Transverse colon (tissue), 4 donors: ENCODE measurements around the gene CPN1. TPM values are rescaled to one million over a fixed set of nuclear protein-coding genes. Genes with fewer than 3 reads are reported as not detected.

Experiments used
- DNase-seq: peaks from one replicate; pipeline ENCODE4 v3.0.0-alpha.2; 2019
- H3K27ac ChIP-seq, 4 donors: fragments of 200-600 bp; sonication (generic); 2 replicates each; pipeline ENCODE4 v1.5.1; 2016 to 2018; ENCODE audit warnings: inconsistent platforms in 4 of 4
- H3K27me3 ChIP-seq: fragments of 200-600 bp; sonication (generic); 2 replicates; pipeline ENCODE4 v1.5.1; 2017; ENCODE audit warnings: inconsistent platforms
- H3K36me3 ChIP-seq, 4 donors: fragments of 200-600 bp; sonication (generic); 2 replicates each; pipeline ENCODE4 v1.5.1; 2017 to 2019; ENCODE audit warnings: inconsistent platforms in 4 of 4
- H3K4me1 ChIP-seq, 4 donors: fragments of 200-600 bp; sonication (generic); 2 replicates each; pipeline ENCODE4 v1.5.1; 2017 to 2020; ENCODE audit warnings: inconsistent platforms in 4 of 4
- H3K4me3 ChIP-seq, 4 donors: fragments of 200-600 bp; sonication (generic); 1 replicate in 1 of 4; 2 replicates in 3 of 4; pipeline versions ENCODE4 v1.5.1 to v1.6.1; 2017 to 2019; ENCODE audit warnings: inconsistent platforms in 4 of 4
- H3K9me3 ChIP-seq, 2 donors: fragments of 200-600 bp; sonication (generic); 2 replicates each; pipeline ENCODE4 v1.5.1; 2017 to 2019; ENCODE audit warnings: inconsistent platforms in 2 of 2
- EP300 ChIP-seq: sonication (generic); formaldehyde crosslinking; IDR thresholded peaks from one replicate; pipeline ENCODE4 v1.6.1; 2017; ENCODE audit warnings: antibody characterized with exemption, low read depth
- POLR2A ChIP-seq: fragments of 450-650 bp; IDR thresholded peaks from one replicate; pipeline ENCODE4 v1.6.1; 2016; ENCODE audit warnings: antibody characterized with exemption, mild to moderate bottlenecking, moderate library complexity
- POLR2AphosphoS5 ChIP-seq, 3 donors: sonication (generic); formaldehyde crosslinking; IDR thresholded peaks; one replicate each; pipeline ENCODE4 v1.6.1; 2016; ENCODE audit warnings: antibody characterized with exemption in 3 of 3
- WGBS, 2 donors: methylation state at CpG; one replicate each; pipeline ENCODE4 v1.1.5; 2018; ENCODE audit warnings: low coverage in 1 of 2; 5-methylcytosine and 5-hydroxymethylcytosine counted together
- in situ Hi-C, 4 donors: fragments of 200-750 bp; cut with MboI; loops; one replicate each; pipeline versions ENCODE4 v1.15.0 to v1.15.1; 2017; ENCODE audit warnings: low sequenced_read_pairs in 3 of 4, low pct_ligation_motif_present in 1 of 4, low pct_unique_long_range_greater_than_20kb in 1 of 4
- intact Hi-C: fragments of 100-400 bp; cut with DNase I; formaldehyde crosslinking; loops from one replicate; pipeline ENCODE4 v1.15.1; 2023; ENCODE audit warnings: low total_unique reads
- total RNA-seq, 4 donors: library from RNA; depleted of rRNA; stranded (reverse); fragments of >200 nt; gene quantifications; one replicate each; pipeline ENCODE4 v1.1.0, GENCODE V29; 2016
- TF ChIP-seq, protein P1 (sequence below), 5 experiments: fragments of 200-600 bp in 3 of 5; fragments of 450-650 bp in 2 of 5; sonication (generic) in 3 of 5; IDR thresholded peaks; 1 replicate in 2 of 5; 2 replicates in 3 of 5; pipeline ENCODE4 v1.5.1; 2016 to 2017; ENCODE audit warnings: antibody characterized with exemption in 5 of 5, inconsistent platforms in 3 of 5, mild to moderate bottlenecking in 2 of 5, moderate library complexity in 1 of 5

Gene CPN1
- total RNA-seq, 4 donors from 2014 or later, result not detected

DNA sequence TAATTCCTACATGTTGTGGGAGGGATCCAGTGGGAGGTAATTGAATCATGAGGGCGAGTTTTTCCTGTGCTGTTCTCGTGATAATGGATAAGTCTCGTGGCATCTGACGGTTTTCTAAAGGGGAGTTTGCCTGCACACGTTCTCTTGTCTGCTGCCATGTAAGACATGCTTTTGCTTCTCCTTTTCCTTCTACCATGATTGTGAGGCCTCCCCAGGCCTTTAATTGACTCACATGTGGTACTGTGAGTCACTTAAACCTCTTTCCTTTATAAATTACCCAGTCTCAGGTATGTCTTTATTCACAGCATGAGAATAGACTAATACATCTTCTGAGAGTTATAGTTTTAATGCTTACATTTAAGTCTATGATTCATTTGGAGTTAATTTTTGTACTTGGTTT is 22.6 kb upstream of the CPN1 start:
- in situ Hi-C loops (no loop called here), intact Hi-C loops (no loop called here)
- DNase-seq, result no peak
- Histone ChIP-seq H3K36me3 (no peaks in the 10 kb centered on the region), H3K4me1 (no peaks in the 10 kb centered on the region), H3K27ac (no peak overlapping the region), H3K27me3 (peaks cover 7% of the 10 kb centered on the region), H3K4me3 (no peak overlapping the region), H3K9me3 (no peaks in the 10 kb centered on the region)
- no peak for TF ChIP-seq POLR2A
- TF ChIP-seq, protein P1, sequence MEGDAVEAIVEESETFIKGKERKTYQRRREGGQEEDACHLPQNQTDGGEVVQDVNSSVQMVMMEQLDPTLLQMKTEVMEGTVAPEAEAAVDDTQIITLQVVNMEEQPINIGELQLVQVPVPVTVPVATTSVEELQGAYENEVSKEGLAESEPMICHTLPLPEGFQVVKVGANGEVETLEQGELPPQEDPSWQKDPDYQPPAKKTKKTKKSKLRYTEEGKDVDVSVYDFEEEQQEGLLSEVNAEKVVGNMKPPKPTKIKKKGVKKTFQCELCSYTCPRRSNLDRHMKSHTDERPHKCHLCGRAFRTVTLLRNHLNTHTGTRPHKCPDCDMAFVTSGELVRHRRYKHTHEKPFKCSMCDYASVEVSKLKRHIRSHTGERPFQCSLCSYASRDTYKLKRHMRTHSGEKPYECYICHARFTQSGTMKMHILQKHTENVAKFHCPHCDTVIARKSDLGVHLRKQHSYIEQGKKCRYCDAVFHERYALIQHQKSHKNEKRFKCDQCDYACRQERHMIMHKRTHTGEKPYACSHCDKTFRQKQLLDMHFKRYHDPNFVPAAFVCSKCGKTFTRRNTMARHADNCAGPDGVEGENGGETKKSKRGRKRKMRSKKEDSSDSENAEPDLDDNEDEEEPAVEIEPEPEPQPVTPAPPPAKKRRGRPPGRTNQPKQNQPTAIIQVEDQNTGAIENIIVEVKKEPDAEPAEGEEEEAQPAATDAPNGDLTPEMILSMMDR (IDR thresholded peaks at IDR 0.05), result no peak
- TF ChIP-seq POLR2AphosphoS5 (IDR thresholded peaks at IDR 0.05), result no peak
- TF ChIP-seq EP300, result no peak
- 81 to 86% methylated on average over 5 of the region's 5 CpGs for WGBS, 2 donors

DNA sequence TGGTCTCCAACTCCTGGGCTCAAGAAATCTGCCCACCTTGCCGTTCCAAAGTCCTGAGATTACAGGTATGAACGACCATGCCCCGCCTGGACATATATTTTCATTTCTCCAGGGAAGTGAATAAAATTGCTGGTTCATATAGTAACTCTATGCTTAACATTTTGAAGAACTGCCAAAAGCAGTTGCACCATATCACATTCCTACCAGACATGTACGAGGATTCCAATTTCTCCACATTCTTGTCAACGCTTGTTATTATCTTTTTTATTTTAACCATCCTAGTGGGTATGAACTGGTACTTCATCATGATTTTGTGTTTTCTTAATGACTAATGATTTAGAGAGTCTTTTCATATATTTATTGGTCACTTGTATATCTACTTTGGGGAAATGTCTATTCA is 21.9 kb upstream of the CPN1 start:
- no peak for DNase-seq
- Histone ChIP-seq H3K9me3 (no peaks in the 10 kb centered on the region), H3K27me3 (peaks cover 7% of the 10 kb centered on the region), H3K4me1 (no peaks in the 10 kb centered on the region), H3K4me3 (no peak overlapping the region), H3K36me3 (no peaks in the 10 kb centered on the region), H3K27ac (no peak overlapping the region)
- WGBS, 2 donors, result 74 to 81% methylated on average over 2 to 5 of the region's 5 CpGs
- intact Hi-C loops (no loop called here), in situ Hi-C loops (no loop called here)
- TF ChIP-seq, protein P1 (IDR thresholded peaks at IDR 0.05), result no peak
- TF ChIP-seq EP300 (no peak), POLR2AphosphoS5 (IDR thresholded peaks at IDR 0.05) (no peak), POLR2A (no peak)

DNA sequence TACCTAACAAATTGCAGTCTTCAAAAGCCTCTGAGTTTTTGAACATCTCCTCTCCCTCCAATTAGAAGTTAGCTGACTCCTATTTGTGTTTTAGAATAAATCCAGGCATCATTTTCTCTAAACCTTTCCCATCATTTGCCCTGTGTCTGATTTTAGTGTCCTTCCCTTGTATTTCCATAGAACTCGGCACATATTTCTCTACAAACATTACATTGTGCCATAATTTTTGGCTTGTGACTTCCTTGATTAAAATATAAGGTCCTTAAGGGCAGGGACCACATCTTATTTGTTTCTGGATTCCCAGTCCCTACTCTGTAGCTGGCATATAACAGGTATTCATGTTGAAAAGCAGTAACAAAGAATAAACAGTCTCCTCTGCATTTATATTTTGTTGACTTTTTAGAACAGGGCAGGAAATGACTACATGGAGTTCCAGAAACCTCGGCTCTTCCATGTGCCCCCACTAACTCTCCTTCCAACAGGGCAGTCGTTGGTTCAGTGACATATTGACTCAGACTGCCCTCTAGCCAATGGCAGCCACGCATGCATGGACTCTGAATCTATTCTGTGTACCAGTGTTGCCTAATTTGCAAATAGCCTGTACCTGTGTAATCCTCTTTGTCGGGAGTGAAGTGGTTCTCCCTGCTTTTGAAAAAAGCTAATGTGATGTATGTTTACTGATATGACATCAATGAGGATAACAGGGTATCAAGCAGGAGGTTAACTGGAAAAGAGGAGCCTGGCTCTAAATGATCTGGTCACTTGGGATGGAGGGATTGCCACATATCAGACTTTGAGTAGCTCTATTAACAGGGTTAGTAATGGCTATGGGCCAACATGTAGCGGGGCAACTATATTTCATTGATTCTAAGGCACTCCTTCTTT is 19.8 kb upstream of the CPN1 start:
- Histone ChIP-seq H3K27ac (no peak overlapping the region), H3K27me3 (peaks cover 7% of the 10 kb centered on the region), H3K36me3 (no peaks in the 10 kb centered on the region), H3K9me3 (no peaks in the 10 kb centered on the region), H3K4me1 (no peaks in the 10 kb centered on the region), H3K4me3 (no peak overlapping the region)
- 23 to 32% methylated on average over 5 to 6 of the region's 6 CpGs for WGBS, 2 donors
- DNase-seq, result peak; percentile 8
- intact Hi-C loops (no loop called here), in situ Hi-C loops (no loop called here)
- TF ChIP-seq, protein P1 (IDR thresholded peaks at IDR 0.05), result no peak
- TF ChIP-seq EP300, result no peak
- no peak for TF ChIP-seq POLR2A
- no peak for TF ChIP-seq POLR2AphosphoS5 (IDR thresholded peaks at IDR 0.05)

DNA sequence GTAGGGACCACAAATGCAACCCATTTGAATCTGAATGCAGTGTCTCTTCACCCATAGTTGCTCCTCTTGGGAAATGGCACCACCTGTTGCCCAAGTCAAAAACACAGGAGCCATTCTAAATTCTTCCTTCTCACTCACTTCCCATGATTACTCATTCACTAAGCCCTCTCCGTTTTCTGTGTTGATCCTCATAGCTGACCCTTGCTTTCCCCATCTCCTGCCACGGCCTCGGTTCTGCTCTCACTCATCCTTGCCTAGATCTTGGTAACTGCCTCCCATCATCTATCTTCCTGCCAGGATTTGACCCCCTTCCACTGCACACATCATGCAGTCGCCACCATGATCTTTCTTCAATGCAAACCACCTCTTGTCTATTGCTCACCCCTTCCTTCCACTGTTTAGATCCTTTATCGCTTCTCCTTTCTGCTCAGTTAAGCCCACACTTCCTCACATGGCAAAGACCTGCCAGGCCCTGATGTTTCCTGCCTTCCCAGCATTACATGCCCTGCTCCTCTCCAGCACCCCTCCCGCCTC is 19.0 kb upstream of the CPN1 start:
- Histone ChIP-seq H3K9me3 (no peaks in the 10 kb centered on the region), H3K4me3 (no peak overlapping the region), H3K27me3 (peaks cover 7% of the 10 kb centered on the region), H3K36me3 (no peaks in the 10 kb centered on the region), H3K27ac (no peak overlapping the region), H3K4me1 (no peaks in the 10 kb centered on the region)
- intact Hi-C loops (no loop called here), in situ Hi-C loops (no loop called here)
- DNase-seq, result no peak
- WGBS, 2 donors, result 55 to 65% methylated on average over 4 to 6 of the region's 6 CpGs
- TF ChIP-seq POLR2AphosphoS5 (IDR thresholded peaks at IDR 0.05), result no peak
- TF ChIP-seq, protein P1 (IDR thresholded peaks at IDR 0.05), result no peak
- no peak for TF ChIP-seq EP300
- TF ChIP-seq POLR2A, result no peak
